Stimulated activated CD8-positive, alpha-beta memory T cell treated with anti-CD3 and anti-CD28 coated beads, Interleukin-4, amount 100 ng/mL, for 48 hours (primary cell): ENCODE results near the gene ZNF625.
"Not testable (repeated sequence)": the region's sequence is repeated elsewhere in the genome, so short reads cannot be mapped to it uniquely, and the experiment has no call there.

ENCODE experiments used
- DNase-seq: peaks from one replicate; pipeline ENCODE4 v3.0.0-alpha.2; 2020

ZNF625 gene

GRCh38 chr19:12137221-12137940 is 19.2 kb downstream of the ZNF625 start:
- peak; percentile 43 for DNase-seq

- no peak for DNase-seq
Measured at GRCh38 chr19:12133069-12133468, 23.5 kb downstream of the ZNF625 start.

- DNase-seq: no peak
Measured at GRCh38 chr19:12126707-12127106, 29.8 kb downstream of the ZNF625 start.

- DNase-seq: no peak
Measured at GRCh38 chr19:12117201-12117970, 39.1 kb downstream of the ZNF625 start.

GRCh38 chr19:12113121-12113520 is 43.4 kb downstream of the ZNF625 start:
- no peak for DNase-seq

- DNase-seq: no peak
Measured at GRCh38 chr19:12112701-12113100, 43.8 kb downstream of the ZNF625 start.

GRCh38 chr19:12111943-12112637 is 44.4 kb downstream of the ZNF625 start:
- DNase-seq: no peak

GRCh38 chr19:12111176-12111575 is 45.4 kb downstream of the ZNF625 start:
- no peak for DNase-seq

- DNase-seq: not testable (repeated sequence)
Measured at GRCh38 chr19:12103909-12104308, 52.6 kb downstream of the ZNF625 start.

- no peak for DNase-seq
Measured at GRCh38 chr19:12098040-12098439, 58.5 kb downstream of the ZNF625 start.

GRCh38 chr19:12095111-12095790 is 61.3 kb downstream of the ZNF625 start:
- no peak for DNase-seq
